ENCODE data around the gene MAGI2.

The MAGI2 gene

GRCh38 chr7:78702770-78703169 lies 750.7 kb downstream of the MAGI2 start:
- Histone ChIP-seq H3K4me2 (ENCODE audit: low read length) (no peak overlapping the region), H3K4me3 (ENCODE audit: low read length) (no peak overlapping the region), H3K27me3 (ENCODE audit: control insufficient read depth, low read length) (no peaks in the 10 kb centered on the region), H3F3A (ENCODE audit: control insufficient read depth, insufficient read depth) (no peaks in the 10 kb centered on the region), H3K79me2 (ENCODE audit: control insufficient read depth, low read length) (no peaks in the 10 kb centered on the region), H4K20me1 (ENCODE audit: control insufficient read depth, insufficient read depth, low read depth, low read length) (no peaks in the 10 kb centered on the region), H3K9me3 (ENCODE audit: control insufficient read depth, insufficient read depth, low read length) (no peaks in the 10 kb centered on the region), H3K4me1 (ENCODE audit: control insufficient read depth, low read length) (no peaks in the 10 kb centered on the region), H3K36me3 (ENCODE audit: control insufficient read depth, low read length) (no peaks in the 10 kb centered on the region), H3K27ac (ENCODE audit: low read depth, low read length) (no peak overlapping the region), H3K9me2 (replicated peaks; ENCODE audit: control insufficient read depth, low read length) (no peaks in the 10 kb centered on the region)
- no peak for TF ChIP-seq CTCF (IDR thresholded peaks at IDR 0.05; ENCODE audit: low read depth, low read length, poor library complexity, severe bottlenecking)
- TF ChIP-seq EZH2phosphoT487 (IDR thresholded peaks at IDR 0.05; ENCODE audit: borderline replicate concordance, low read length): no peak

- Histone ChIP-seq H3K27ac (ENCODE audit: low read depth, low read length) (no peak overlapping the region), H4K20me1 (ENCODE audit: control insufficient read depth, insufficient read depth, low read depth, low read length) (no peaks in the 10 kb centered on the region), H3K9me2 (replicated peaks; ENCODE audit: control insufficient read depth, low read length) (no peaks in the 10 kb centered on the region), H3K27me3 (ENCODE audit: control insufficient read depth, low read length) (no peaks in the 10 kb centered on the region), H3K36me3 (ENCODE audit: control insufficient read depth, low read length) (no peaks in the 10 kb centered on the region), H3K79me2 (ENCODE audit: control insufficient read depth, low read length) (no peaks in the 10 kb centered on the region), H3K9me3 (ENCODE audit: control insufficient read depth, insufficient read depth, low read length) (no peaks in the 10 kb centered on the region), H3K4me3 (ENCODE audit: low read length) (no peak overlapping the region), H3F3A (ENCODE audit: control insufficient read depth, insufficient read depth) (no peaks in the 10 kb centered on the region), H3K4me2 (ENCODE audit: low read length) (no peak overlapping the region), H3K4me1 (ENCODE audit: control insufficient read depth, low read length) (no peaks in the 10 kb centered on the region)
- TF ChIP-seq EZH2phosphoT487 (IDR thresholded peaks at IDR 0.05; ENCODE audit: borderline replicate concordance, low read length) (no peak), CTCF (IDR thresholded peaks at IDR 0.05; ENCODE audit: low read depth, low read length, poor library complexity, severe bottlenecking) (no peak)
Observed at GRCh38 chr7:78695826-78696225, 757.6 kb downstream of the MAGI2 start.

GRCh38 chr7:78691584-78691983 lies 761.9 kb downstream of the MAGI2 start:
- H3K4me2 ChIP-seq (ENCODE audit: low read length): no peak overlapping the region
- no peaks in the 10 kb centered on the region for H3K9me3 ChIP-seq (ENCODE audit: control insufficient read depth, insufficient read depth, low read length)
- no peaks in the 10 kb centered on the region for H3F3A ChIP-seq (ENCODE audit: control insufficient read depth, insufficient read depth)
- no peaks in the 10 kb centered on the region for H3K79me2 ChIP-seq (ENCODE audit: control insufficient read depth, low read length)
- H4K20me1 ChIP-seq (ENCODE audit: control insufficient read depth, insufficient read depth, low read depth, low read length): no peaks in the 10 kb centered on the region
- no peaks in the 10 kb centered on the region for H3K36me3 ChIP-seq (ENCODE audit: control insufficient read depth, low read length)
- no peaks in the 10 kb centered on the region for H3K27me3 ChIP-seq (ENCODE audit: control insufficient read depth, low read length)
- no peaks in the 10 kb centered on the region for H3K4me1 ChIP-seq (ENCODE audit: control insufficient read depth, low read length)
- no peak for TF ChIP-seq CTCF (IDR thresholded peaks at IDR 0.05; ENCODE audit: low read depth, low read length, poor library complexity, severe bottlenecking)
- no peak for TF ChIP-seq EZH2phosphoT487 (IDR thresholded peaks at IDR 0.05; ENCODE audit: borderline replicate concordance, low read length)
- H3K9me2 ChIP-seq (replicated peaks; ENCODE audit: control insufficient read depth, low read length): no peaks in the 10 kb centered on the region
- no peak overlapping the region for H3K27ac ChIP-seq (ENCODE audit: low read depth, low read length)
- no peak overlapping the region for H3K4me3 ChIP-seq (ENCODE audit: low read length)

GRCh38 chr7:78690174-78690573 lies 763.3 kb downstream of the MAGI2 start:
- Histone ChIP-seq H3K4me3 (ENCODE audit: low read length) (no peak overlapping the region), H3K4me2 (ENCODE audit: low read length) (no peak overlapping the region), H3K79me2 (ENCODE audit: control insufficient read depth, low read length) (no peaks in the 10 kb centered on the region), H3F3A (ENCODE audit: control insufficient read depth, insufficient read depth) (no peaks in the 10 kb centered on the region), H3K4me1 (ENCODE audit: control insufficient read depth, low read length) (no peaks in the 10 kb centered on the region), H4K20me1 (ENCODE audit: control insufficient read depth, insufficient read depth, low read depth, low read length) (no peaks in the 10 kb centered on the region), H3K9me3 (ENCODE audit: control insufficient read depth, insufficient read depth, low read length) (no peaks in the 10 kb centered on the region), H3K27me3 (ENCODE audit: control insufficient read depth, low read length) (no peaks in the 10 kb centered on the region), H3K36me3 (ENCODE audit: control insufficient read depth, low read length) (no peaks in the 10 kb centered on the region), H3K27ac (ENCODE audit: low read depth, low read length) (no peak overlapping the region), H3K9me2 (replicated peaks; ENCODE audit: control insufficient read depth, low read length) (no peaks in the 10 kb centered on the region)
- no peak for TF ChIP-seq EZH2phosphoT487 (IDR thresholded peaks at IDR 0.05; ENCODE audit: borderline replicate concordance, low read length)
- no peak for TF ChIP-seq CTCF (IDR thresholded peaks at IDR 0.05; ENCODE audit: low read depth, low read length, poor library complexity, severe bottlenecking)
